IPS DF 4.7 (cell line): ENCODE measurements around the gene KIRREL3.
A peak's percentile ranks its signal among the peaks of the same experiment; 100 is the strongest.

ENCODE experiments used
- DNase-seq: peaks from one replicate; pipeline ENCODE4 v3.0.0-alpha.2; 2013; ENCODE audit warnings: low spot score; ENCODE audit errors: extremely low read depth

Gene KIRREL3

DNA sequence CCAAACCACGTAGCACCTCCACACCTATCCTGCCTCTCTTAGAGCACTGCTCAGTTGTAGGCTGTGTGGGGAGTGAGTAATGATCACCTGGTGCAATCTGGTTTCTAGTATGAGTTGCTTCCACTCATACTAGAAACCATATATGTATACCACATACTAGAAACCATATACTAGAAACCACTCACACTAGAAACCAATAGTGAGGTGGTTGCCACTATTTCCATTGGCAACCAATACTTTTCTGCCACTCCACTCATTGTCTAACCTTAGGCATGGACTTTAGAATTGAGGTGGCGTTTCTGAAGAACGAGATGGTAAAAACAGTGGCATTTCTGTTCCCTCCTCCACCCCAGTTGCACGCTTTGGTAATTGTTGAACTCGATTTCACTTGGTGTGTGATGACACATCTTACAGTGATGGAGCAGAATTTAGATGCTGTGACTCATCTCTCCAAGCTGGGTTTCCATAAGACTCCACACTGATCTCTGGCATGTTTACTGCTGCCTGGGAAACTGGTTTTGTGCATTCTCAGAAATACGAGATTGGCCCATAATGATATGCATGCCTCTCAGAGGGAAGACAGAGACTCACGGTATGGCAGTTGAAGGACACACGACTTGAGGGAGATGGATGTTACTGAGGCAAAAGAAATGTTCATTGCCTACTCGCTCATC lies 82.9 kb downstream of the KIRREL3 start:
- no peak for DNase-seq

DNA sequence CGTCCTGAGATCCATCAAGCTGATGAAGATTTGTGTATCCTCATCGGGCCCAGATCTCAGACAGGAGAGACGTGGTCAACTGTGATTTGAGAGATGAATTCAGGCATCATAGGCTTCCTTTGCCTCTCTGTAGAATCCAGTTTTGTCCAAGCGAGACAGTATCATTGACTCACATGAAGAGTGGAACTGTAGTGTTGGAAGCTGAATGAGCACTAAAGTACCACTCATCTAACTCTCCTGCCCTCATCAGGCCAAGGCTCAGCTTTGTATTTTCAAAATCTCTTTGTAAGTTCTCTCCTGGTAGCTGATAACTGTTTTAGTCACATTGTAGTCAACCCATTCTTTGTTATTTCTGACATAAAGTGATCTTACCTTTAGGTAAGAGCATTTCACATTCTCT lies 85.1 kb downstream of the KIRREL3 start:
- no peak for DNase-seq

DNA sequence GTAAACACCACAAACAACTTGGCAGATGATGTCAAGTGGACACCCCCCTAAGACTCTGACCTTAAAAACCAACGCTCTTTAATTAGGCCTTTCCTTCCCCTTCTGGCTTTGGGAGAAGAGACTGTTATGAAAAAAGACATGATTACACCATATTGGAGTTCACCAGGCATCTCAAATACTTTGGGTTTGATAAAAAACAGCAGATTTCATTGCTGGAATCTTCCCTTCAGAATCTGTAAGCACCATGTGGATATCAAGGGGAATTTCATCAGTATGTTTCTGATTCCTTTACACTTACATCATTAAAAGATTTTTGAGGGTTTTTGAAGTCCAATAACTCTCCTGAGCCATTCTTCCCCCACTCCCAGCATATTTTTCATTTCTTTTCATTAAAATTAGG lies 85.6 kb downstream of the KIRREL3 start:
- DNase-seq: no peak

DNA sequence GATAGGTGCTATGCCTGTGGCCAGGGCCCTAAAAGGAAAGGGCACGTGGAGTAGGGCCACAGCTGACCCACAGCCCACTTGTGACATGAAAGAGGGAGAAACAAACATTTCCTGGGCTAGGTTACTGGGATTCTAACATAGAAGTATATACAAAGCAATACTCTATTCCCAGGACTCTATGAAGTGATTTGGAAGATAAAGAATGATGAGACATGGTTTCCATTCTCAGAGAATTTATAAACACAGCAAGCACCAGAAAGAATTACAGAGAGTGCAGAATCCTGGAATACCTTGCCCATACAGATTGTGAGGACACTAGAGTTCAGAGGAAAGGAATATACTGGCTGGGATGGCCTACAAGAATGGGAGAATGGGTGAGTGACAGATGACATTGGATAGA lies 86.4 kb downstream of the KIRREL3 start:
- no peak for DNase-seq

DNA sequence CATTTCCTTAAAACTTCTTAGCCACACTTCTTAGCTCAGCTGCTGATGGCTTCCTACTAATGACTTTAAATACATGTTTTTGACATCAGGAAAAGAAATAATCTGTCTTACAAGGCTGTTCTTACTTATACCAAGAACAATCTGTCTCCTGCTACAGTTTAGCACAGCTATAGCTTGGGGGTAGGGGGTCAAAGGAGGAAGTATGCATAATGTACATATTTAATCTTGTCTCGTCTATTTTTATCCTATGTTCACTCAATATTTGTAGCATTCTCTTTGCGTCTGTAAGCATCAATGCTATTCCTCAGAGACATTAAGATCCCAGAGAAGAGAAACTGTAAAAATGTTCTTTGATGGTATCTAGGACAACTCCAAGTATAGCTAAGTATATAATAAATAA lies 96.0 kb downstream of the KIRREL3 start:
- no peak for DNase-seq

DNA sequence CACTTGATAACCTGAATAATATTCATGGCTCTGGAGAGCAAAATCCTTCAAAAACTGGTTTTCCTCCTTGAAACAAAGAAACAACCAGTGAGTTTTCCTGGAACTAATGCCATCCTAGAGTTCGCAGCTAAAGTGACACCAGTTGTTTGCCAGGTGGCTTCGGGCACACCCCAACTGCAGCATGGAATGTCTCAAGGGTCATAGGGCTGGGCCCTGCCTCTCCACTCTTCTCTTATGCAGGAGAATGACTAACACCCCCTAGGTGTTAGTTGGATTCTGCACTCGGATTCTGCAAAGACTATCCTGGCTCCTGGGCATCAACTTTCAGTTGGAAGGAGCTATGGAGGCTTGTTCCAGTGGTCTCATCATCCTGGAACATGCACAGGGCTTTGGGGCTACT lies 98.8 kb downstream of the KIRREL3 start:
- DNase-seq: no peak

DNA sequence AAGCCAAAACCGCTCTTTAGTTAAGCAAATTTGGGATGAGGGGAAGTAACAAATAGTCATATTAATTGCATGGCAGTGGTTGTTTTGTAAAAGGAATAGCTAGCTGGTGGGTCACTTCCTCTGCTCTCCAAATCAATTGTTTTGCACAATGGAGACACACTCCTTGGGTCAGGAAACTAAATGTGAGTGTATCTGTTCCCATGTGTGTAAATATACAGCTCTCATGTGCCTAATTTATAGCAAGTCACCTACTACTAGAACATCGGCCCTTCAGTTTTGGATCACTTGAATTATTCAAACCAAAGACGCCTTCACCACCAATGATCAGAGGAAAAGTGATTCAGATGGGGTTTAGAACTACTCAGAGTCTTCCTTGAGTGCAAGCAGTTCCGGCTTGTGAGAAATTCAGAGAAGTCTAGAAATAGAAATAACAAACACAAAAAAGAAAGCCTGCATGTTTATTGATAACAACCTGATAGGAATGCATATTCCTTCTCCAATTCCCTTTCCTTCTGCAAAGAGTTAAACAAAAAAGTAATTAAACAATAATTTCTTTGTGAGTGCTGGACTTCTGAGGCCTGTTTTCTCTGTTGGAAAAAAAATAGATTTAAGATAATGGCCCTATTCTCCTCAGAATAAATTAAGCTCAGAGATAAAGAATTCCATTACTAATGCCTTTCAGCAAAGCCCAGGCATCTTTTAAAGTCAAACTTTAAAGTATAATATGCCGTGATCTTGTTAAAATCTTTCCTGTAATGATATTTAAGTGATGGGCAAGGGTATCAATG lies 100.4 kb downstream of the KIRREL3 start:
- no peak for DNase-seq

DNA sequence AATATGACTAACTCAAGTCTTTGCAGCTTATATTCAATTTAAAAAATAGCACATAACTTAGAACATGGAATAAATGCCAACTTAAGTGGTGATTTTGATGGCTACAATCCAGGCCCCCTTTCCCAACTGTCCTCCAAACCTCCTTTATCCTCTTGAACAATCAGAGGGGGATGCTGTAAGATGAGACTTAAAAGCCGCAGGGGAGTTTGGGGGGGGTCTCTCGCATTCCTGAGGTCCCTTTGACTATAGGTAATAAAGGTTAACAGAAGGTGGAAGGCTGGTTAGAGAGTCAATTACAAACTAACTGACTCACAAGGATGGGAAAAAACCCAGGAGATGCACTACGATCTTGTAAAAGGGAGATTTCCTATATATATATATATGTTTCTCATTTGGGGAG lies 101.8 kb downstream of the KIRREL3 start:
- DNase-seq: no peak

DNA sequence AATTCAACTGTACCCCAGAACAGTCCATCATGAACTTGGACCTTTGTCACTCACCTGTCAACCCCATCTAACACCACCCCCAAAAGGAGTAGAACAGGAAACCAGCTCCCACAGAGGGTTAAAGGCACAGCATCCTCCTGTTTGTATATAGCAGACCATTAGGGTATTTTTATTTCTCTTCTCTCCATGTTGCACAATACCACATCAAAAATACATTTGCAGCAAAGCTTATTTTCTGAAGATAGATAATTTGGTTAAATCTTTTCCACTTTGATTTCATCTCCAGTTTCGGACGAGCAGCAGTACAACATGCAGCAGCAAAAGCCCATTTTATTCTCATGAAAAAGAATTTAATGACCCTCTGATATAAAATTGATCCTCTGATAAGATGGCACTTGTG lies 103.1 kb downstream of the KIRREL3 start:
- no peak for DNase-seq

DNA sequence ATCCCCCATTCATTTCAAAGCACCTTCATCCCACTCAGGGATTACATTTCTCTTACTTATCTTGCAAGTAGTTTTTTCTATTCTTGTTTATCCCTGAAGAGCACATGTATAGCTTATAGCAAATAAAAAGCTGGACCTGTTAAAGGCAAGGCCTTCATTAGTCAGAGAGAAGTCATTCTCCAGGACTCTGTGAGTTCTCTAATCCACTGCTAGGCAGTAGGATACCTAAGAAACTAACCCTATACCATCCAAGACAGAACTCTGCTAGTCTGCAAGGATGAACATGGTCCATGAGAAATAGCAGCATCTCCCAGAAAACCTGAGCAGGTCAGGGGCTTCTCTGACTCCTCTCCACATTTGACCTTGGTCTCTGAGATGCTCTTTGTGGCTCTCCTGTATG lies 104.5 kb downstream of the KIRREL3 start:
- DNase-seq: no peak

DNA sequence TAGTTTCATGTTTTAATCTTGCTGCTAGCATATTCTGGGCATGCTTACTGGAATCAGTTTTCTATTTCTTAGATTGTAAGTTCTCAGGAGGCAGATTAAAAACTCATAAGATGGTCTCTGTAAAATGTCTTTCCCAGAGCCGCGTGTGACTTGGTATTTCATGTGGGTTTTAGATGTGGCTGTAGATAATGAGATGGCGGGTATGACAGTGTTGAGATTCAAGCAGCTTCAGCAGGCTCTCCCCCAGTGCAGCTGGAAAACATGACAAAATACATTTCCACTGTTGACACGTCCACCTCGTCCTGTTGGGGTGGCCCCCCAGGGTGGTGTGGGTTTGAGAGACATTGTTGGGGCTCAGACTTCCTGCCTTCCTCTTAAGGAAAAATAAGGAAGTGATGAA lies 106.8 kb downstream of the KIRREL3 start:
- DNase-seq: no peak

DNA sequence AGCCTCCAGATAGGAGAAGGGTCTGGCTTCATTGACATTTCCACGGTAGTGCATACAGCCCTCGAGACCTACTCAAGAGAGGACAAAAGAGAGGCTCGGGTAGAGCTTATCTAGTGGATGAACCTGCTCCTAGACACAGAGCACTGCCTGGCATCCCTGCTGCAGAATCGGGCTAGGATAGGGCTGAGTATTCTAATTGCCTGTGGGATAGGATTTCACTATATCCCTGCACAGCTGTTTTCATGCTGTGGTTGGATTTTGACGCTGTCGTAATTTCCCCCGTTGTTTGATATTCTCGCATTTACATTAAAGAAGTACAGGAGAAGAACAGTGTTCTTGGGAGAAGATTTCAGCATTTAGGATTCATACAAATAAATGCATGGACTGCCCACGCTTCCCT lies 107.8 kb downstream of the KIRREL3 start:
- no peak for DNase-seq

DNA sequence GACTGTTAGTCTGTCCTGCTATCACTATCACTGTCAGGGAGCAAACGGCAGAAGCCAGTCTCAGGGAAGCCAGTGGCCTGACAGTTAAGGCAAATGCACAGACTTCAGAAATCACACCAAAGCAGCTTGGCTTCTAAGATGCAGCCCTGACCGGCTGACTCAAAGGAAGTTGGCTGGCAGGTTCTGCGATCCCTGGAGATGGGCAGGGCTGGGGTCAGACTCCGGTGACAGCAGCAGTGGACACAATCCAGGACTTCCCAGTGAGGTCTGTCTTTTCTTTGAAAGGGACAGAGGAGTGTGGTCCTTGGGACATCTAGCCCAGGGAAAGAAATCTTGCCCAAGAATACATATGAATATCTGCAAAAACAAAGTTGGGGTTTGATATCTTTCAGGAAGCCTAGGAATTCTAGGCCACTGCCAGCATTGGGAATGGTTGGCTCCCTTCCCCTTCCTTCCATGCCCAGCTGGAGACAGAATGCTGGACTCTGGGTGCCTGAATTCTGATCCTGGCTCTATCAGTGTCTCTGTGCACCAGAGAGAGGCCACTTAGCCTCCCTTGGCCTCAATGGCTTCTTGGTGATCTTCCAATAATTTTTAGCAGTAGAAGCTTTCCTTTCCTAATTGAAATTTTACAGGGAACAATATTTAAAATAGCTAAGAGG lies 108.9 kb downstream of the KIRREL3 start:
- no peak for DNase-seq

DNA sequence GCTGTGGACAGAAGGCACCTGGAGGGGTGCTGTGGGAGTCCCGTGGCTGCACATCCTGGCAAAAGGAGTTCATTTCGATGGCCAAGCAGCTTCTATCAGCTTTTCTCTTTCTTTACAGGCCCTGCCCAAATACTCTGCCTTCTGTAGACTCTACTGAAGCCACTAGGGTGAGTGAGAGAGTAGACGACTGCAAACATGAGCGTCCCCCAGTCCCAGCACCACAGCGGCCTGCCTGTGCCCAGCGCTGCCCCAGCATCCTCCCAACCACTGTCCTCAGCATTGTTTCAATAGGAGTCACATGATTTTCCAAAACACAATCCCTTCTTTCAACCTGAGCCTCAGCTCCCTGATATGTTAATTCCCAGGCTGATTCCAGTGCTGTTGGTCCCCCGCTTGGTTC lies 110.0 kb downstream of the KIRREL3 start:
- DNase-seq: peak; percentile 30

DNA sequence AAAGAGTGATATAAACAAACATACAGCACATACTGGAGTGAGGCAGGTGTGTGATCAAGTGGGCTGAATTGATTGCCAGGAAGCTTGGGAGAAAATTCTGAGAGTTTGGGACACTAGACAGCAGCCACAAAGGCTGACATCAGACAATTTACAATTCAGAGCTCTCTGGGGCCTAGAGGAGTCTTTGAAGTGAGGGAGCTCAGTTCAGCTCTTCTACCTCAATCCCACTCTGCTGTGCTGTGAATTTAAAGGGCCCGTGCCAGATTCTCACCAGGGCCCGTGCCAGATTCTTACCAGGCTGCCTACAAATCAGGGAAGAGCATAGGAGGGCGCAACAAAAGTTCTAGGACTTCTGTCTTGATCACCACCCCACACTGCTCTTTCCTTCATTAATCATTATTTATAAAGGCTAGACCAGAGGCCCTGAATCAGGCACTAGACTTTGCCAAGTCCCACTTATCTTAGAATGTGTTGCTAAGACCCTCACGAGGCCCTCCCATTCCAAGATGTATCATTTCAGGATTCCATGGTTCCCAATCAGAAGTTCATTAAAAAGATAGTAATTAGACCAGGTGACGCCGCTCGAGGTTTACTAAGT lies 112.4 kb downstream of the KIRREL3 start:
- DNase-seq: no peak

DNA sequence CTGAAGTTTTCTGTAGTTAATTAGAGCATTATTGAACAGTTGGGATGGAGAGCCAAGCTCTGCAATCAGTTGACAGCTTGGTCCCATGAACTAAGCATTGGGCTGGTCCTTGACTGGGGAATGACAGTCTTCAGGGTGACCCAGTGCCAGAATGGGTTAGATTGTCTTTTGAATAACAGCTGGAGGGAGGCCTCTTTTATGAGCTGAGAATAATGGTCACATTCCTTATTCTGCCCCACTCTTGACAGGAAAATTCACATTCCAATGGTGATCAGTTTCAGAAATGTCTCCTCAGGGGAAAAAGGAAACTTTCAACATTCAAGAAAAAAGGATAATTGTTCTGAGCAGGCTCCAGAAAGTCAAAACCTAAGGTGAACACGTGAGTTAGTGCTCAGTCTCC lies 113.9 kb downstream of the KIRREL3 start:
- no peak for DNase-seq

DNA sequence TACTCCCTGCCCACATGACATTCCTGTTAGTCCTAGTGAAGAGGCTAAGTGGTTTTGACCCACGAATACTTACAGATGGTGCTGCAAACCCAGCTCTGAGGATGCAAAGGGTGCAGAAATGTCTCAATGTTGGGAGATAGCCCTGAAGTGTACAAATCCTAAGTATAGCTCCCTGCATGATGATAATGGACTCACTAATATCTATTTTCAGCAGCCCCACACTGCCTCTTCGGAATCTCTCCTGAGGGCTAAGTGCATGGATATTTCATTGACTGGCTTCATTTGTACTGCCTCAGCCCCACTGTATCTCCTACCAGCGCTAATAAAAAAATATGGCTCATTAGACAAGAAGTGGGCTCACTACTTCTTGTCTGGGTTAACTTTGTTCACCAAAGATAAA lies 114.5 kb downstream of the KIRREL3 start:
- DNase-seq: no peak

DNA sequence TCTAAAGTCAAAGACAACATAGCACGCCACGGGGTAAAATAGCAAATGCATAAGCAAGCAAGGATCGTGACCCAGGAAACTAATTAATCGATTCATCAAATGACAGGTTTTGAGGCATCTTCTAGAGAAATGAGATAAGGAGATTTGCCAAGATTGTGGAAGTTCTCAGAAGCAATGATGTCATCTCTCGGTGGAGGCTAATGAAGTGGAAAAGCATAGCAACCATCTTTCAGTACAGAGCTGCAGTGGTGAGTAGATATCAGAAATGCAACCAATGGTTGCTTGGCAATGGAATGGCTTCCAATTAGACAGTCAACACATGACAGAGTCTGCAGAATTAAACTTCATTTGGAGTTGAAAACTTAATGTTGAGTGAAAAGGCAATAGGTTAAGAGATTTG lies 116.0 kb downstream of the KIRREL3 start:
- no peak for DNase-seq

DNA sequence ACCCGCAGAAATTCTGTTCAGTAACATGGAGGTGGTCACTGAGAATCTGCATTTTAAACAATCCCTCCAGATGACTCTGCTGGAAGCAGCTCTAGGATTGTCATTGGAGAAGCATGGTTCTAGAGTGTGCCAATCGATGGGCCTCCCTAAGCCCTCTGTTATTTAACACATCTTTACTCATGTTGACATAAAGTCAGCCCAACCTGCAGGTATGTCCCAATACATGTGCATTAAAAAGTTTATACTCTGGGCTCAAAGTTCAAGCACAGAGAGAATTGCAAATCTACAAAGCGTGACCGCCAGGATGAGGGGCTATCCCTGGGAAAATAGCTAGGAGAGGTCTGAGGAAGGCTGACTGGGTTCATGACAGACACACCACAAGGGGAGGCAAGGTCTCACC lies 116.4 kb downstream of the KIRREL3 start:
- DNase-seq: no peak

DNA sequence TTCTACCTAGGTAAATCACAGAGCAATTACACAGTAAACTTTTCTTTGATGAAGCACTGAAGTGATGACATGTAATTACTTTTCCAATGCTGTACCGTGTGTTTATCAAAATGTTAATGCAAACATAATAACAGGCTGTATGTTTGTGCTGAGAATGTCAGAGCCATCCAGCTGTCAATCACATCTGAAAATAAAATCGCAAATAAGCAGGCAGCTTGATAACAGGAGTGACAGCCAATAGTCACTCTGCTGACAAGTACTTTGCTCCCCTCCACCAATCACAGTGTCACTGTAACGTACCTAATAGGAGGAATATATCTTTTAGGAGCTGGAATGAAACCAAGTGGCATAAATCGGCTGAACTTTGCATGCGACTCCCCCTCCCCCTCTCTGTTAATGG lies 119.7 kb downstream of the KIRREL3 start:
- DNase-seq: no peak

DNA sequence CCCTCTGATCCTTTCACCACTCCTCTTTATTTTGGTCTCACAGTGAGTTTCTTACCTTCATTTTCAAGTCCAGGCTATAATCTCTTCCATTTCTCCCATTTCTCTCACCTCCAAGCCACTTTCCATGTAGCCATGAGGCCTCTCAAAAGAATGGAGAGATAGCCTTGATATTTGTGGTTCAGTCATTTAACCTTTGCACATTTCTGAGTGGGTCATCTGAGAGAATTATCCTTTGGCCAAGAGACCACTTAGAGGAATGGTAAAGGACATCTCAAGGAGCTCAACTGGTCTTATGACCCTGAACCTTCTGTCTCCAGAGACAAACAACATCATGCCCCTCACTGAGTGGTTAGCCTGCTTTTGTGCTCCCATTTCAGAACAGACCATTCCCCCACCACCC lies 121.1 kb downstream of the KIRREL3 start:
- no peak for DNase-seq

DNA sequence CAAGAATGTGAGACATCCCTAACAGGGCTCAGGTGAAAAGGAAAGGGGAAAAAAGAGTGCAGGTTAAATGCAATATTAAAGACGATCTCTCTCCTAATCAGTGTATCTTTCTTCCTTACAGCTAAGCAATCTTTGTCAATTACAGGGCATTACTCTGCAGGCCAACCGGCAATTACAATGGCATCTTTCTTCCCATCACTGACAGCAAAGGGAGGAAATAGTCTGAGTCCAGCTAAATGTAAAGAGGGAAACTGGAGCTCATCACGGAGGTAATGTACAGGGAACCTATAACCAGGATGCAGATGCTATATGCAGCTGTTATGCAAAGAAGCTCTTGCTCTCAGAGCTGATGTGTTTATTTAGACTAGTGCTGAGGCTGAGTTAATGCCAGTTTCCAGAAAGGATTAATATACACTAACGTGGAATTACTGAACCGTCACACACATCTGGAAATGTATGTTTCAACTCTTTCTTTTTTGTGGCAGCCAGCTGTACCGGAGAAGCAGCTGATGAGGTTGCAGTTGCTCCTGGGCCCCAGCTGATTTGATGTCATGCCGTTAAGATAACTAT lies 121.6 kb downstream of the KIRREL3 start:
- DNase-seq: no peak
